HepG2 (cell line): Measurements from ENCODE around the gene PKP4. TPM values are rescaled to one million over a fixed set of nuclear protein-coding genes. Genes with fewer than 3 reads are reported as not detected.

Source experiments
- ATRX ChIP-seq: sonication (generic); formaldehyde crosslinking; IDR thresholded peaks from 2 replicates; pipeline ENCODE4 v1.4.0; 2020; ENCODE audit warnings: missing genetic modification reagents, borderline replicate concordance
- CREBL2 ChIP-seq: sonication (generic); formaldehyde crosslinking; IDR thresholded peaks from 2 replicates; pipeline ENCODE4 v1.8.1; 2023; ENCODE audit warnings: missing genetic modification reagents, mild to moderate bottlenecking, borderline replicate concordance
- ELK4 ChIP-seq: sonication (generic); formaldehyde crosslinking; IDR thresholded peaks from 2 replicates; pipeline ENCODE4 v1.9.0; 2021; ENCODE audit warnings: missing genetic modification reagents, borderline replicate concordance
- GFI1 ChIP-seq: sonication (generic); formaldehyde crosslinking; IDR thresholded peaks from 2 replicates; pipeline ENCODE4 v1.5.0; 2020; ENCODE audit warnings: missing genetic modification reagents, mild to moderate bottlenecking, borderline replicate concordance
- HNF1A ChIP-seq, 2 experiments: sonication (generic) in 1 of 2; formaldehyde crosslinking in 1 of 2; IDR thresholded peaks; 2 replicates each; pipeline versions ENCODE4 v1.4.0 to v1.6.1; 2016 to 2020; ENCODE audit warnings: borderline replicate concordance in 1 of 2, low read depth in 1 of 2, mild to moderate bottlenecking in 1 of 2, missing genetic modification reagents in 1 of 2
- MTF2 ChIP-seq: sonication (generic); formaldehyde crosslinking; IDR thresholded peaks from 2 replicates; pipeline ENCODE4 v1.5.0; 2020; ENCODE audit warnings: missing genetic modification reagents, borderline replicate concordance
- NFRKB ChIP-seq: fragments of 450-650 bp; IDR thresholded peaks from 2 replicates; pipeline ENCODE4 v1.6.1; 2017
- PRDM15 ChIP-seq: sonication (generic); formaldehyde crosslinking; IDR thresholded peaks from 2 replicates; pipeline ENCODE4 v1.4.0; 2020; ENCODE audit warnings: missing genetic modification reagents
- RARG ChIP-seq: sonication (generic); formaldehyde crosslinking; IDR thresholded peaks from 2 replicates; pipeline ENCODE4 v1.4.0; 2020; ENCODE audit warnings: low read depth, mild to moderate bottlenecking, missing genetic modification reagents
- YY1 ChIP-seq: IDR thresholded peaks from 2 replicates; pipeline ENCODE4 v1.6.1; 2011; ENCODE audit warnings: low read length, low read depth, moderate library complexity, mild to moderate bottlenecking; ENCODE audit not compliant: insufficient read depth, insufficient replicate concordance
- ZBTB38 ChIP-seq: sonication (generic); formaldehyde crosslinking; IDR thresholded peaks from 2 replicates; pipeline ENCODE4 v1.5.1; 2020; ENCODE audit warnings: mild to moderate bottlenecking, missing genetic modification reagents
- ZFP37 ChIP-seq: sonication (generic); formaldehyde crosslinking; IDR thresholded peaks from 2 replicates; pipeline ENCODE4 v1.4.0; 2020; ENCODE audit warnings: missing genetic modification reagents, borderline replicate concordance
- ZNF207 ChIP-seq: fragments of 450-650 bp; IDR thresholded peaks from 2 replicates; pipeline ENCODE4 v1.6.1; 2016; ENCODE audit warnings: antibody characterized with exemption, borderline replicate concordance
- ZNF598 ChIP-seq: sonication (generic); formaldehyde crosslinking; IDR thresholded peaks from 2 replicates; pipeline ENCODE4 v1.5.1; 2020; ENCODE audit warnings: mild to moderate bottlenecking, missing genetic modification reagents, borderline replicate concordance
- ZNF614 ChIP-seq: IDR thresholded peaks from 2 replicates; pipeline ENCODE4 v1.6.1; 2018; ENCODE audit warnings: missing biosample characterization, missing genetic modification reagents, inconsistent platforms, borderline replicate concordance
- ZNF660 ChIP-seq: sonication (generic); formaldehyde crosslinking; IDR thresholded peaks from 2 replicates; pipeline ENCODE4 v1.5.1; 2020; ENCODE audit warnings: mild to moderate bottlenecking, low read depth, missing genetic modification reagents, borderline replicate concordance
- ZNF672 ChIP-seq: sonication (generic); formaldehyde crosslinking; IDR thresholded peaks from 2 replicates; pipeline ENCODE4 v1.8.1; 2022; ENCODE audit warnings: missing genetic modification reagents
- ZNF792 ChIP-seq: IDR thresholded peaks from 2 replicates; pipeline ENCODE4 v1.6.1; 2016
- ZZZ3 ChIP-seq: sonication (generic); formaldehyde crosslinking; IDR thresholded peaks from 2 replicates; pipeline ENCODE4 v1.4.0; 2020; ENCODE audit warnings: missing genetic modification reagents, mild to moderate bottlenecking, borderline replicate concordance
- polyA plus RNA-seq, 8 experiments: library from polyadenylated mRNA; depleted of rRNA in 3 of 8; stranded (reverse) in 7 of 8; unstranded in 1 of 8; fragments of >200 nt; fragmentation: Illumina TruSeq in 4 of 8; extraction: Trizol in 4 of 8; gene quantifications; 2 replicates each; pipeline versions ENCODE4 v1.2.1 to v1.2.3, GENCODE V29; 2011 to 2016; ENCODE audit warnings: low read depth in 4 of 8, missing spikeins in 1 of 8, mixed read lengths in 1 of 8; ENCODE audit not compliant: insufficient read depth in 1 of 8
- total RNA-seq, 5 experiments: library from RNA; depleted of rRNA; stranded (reverse); fragments of >200 nt; fragmentation: Illumina TruSeq; extraction: Trizol; gene quantifications; 2 replicates each; pipeline ENCODE4 v1.2.3, GENCODE V29; 2016; ENCODE audit warnings: low read depth in 1 of 5

The PKP4 gene
- total and polyA plus RNA-seq, 2 of the 13 experiments (the other 11 are each of a cell fraction or from before 2014, with no cell fraction given) = 80.9 to 90.5 TPM

- TF ChIP-seq ATRX = no peak
- TF ChIP-seq PRDM15 (CRISPR knock-in tag) = peak; percentile 78; the same call in 1 of the 2 replicates
- peak; percentile 95 for TF ChIP-seq ZBTB38 (CRISPR knock-in tag)
- TF ChIP-seq ZNF207 = no peak
- TF ChIP-seq ZNF598 (CRISPR knock-in tag) = peak; percentile 100
- peak; percentile 93 for TF ChIP-seq ZZZ3
- no peak for TF ChIP-seq RARG (CRISPR knock-in tag)
- TF ChIP-seq YY1 = peak; percentile 85
- peak; percentile 99 for TF ChIP-seq ZNF792
- no peak for TF ChIP-seq ZNF672
- peak; percentile 84 for TF ChIP-seq ZFP37 (CRISPR knock-in tag)
- peak; percentile 100 for TF ChIP-seq MTF2
- TF ChIP-seq GFI1 (CRISPR knock-in tag) = peak; percentile 91
- TF ChIP-seq ELK4 (CRISPR knock-in tag) = no peak
- TF ChIP-seq HNF1A (IDR thresholded peaks at IDR 0.05; ENCODE audit: low read depth) = peak; percentile 49; the same call in 1 of the 2 replicates
- peak; percentile 96 for TF ChIP-seq HNF1A (CRISPR knock-in tag; IDR thresholded peaks at IDR 0.05; ENCODE audit: borderline replicate concordance)
- peak; percentile 89; the same call in 1 of the 2 replicates for TF ChIP-seq ZNF614 (CRISPR knock-in tag)
- no peak for TF ChIP-seq ZNF660 (CRISPR knock-in tag)
- peak; percentile 91 for TF ChIP-seq CREBL2 (CRISPR knock-in tag)
- no peak for TF ChIP-seq NFRKB
These were observed 1.3 kb downstream of the PKP4 start (continued) for GRCh38 chr2:158457826-158458616.
